RWPE2 (cell line): ENCODE data around the gene VSTM2A.

Source experiments
- ATAC-seq: fragments of 200-7000 bp; cut with Tn5 transposase; 3 replicates; pipeline ENCODE4 v1.9.1; 2021; ENCODE audit warnings: low read depth
- DNase-seq: peaks from one replicate; pipeline ENCODE4 v3.0.0-alpha.2; 2020; ENCODE audit warnings: low spot score
- H3K27ac ChIP-seq: fragments of 450-650 bp; 2 replicates; pipeline ENCODE4 v1.5.1; 2017; ENCODE audit warnings: mild to moderate bottlenecking; ENCODE audit not compliant: poor library complexity, severe bottlenecking
- H3K27me3 ChIP-seq: fragments of 250-450 bp; sonication (Bioruptor Pico); 2 replicates; pipeline ENCODE4 v1.5.1; 2021; ENCODE audit warnings: mild to moderate bottlenecking, moderate library complexity; ENCODE audit not compliant: insufficient read depth, poor library complexity, severe bottlenecking
- H3K36me3 ChIP-seq: fragments of 250-450 bp; sonication (Bioruptor Pico); 2 replicates; pipeline ENCODE4 v1.5.1; 2020; ENCODE audit warnings: low read depth, mild to moderate bottlenecking, moderate library complexity
- H3K4me1 ChIP-seq: fragments of 250-450 bp; sonication (Bioruptor Pico); 2 replicates; pipeline ENCODE4 v1.5.1; 2021; ENCODE audit warnings: mild to moderate bottlenecking, moderate library complexity; ENCODE audit not compliant: insufficient read depth, poor library complexity, severe bottlenecking
- H3K4me3 ChIP-seq: fragments of 250-450 bp; sonication (Bioruptor Pico); 2 replicates; pipeline ENCODE4 v1.5.1; 2021; ENCODE audit warnings: mild to moderate bottlenecking, moderate library complexity; ENCODE audit not compliant: severe bottlenecking
- H3K9me3 ChIP-seq: fragments of 250-450 bp; sonication (Bioruptor Pico); 2 replicates; pipeline ENCODE4 v1.5.1; 2021; ENCODE audit warnings: mild to moderate bottlenecking, moderate library complexity; ENCODE audit not compliant: severe bottlenecking
- CTCF ChIP-seq: fragments of 450-650 bp; IDR thresholded peaks from one replicate; pipeline ENCODE4 v1.5.1; 2017; ENCODE audit warnings: mild to moderate bottlenecking, moderate library complexity; ENCODE audit not compliant: poor library complexity, severe bottlenecking

VSTM2A gene

GRCh38 chr7:54615537-54615936 is 73.4 kb downstream of the VSTM2A start:
- DNase-seq (no peak), ATAC-seq (peak; percentile 99)
- no peaks in the 10 kb centered on the region for H3K36me3 ChIP-seq
- peak overlapping the region; percentile 35 for H3K27ac ChIP-seq
- peaks cover 7% of the 10 kb centered on the region for H3K27me3 ChIP-seq
- no peak overlapping the region for H3K4me3 ChIP-seq
- TF ChIP-seq CTCF = no peak
- H3K9me3 ChIP-seq = no peaks in the 10 kb centered on the region
- peaks cover 11% of the 10 kb centered on the region for H3K4me1 ChIP-seq
